ENCODE results near the gene PRKCQ.

PRKCQ gene

GRCh38 chr10:6536102-6536501 is 44.0 kb downstream of the PRKCQ start:
- Histone ChIP-seq H3K9me3 (ENCODE audit: control insufficient read depth, low read length) (no peaks in the 10 kb centered on the region), H3K4me1 (ENCODE audit: control insufficient read depth, insufficient read depth, low read length) (no peaks in the 10 kb centered on the region), H3K4me3 (ENCODE audit: low read length) (no peak overlapping the region), H3K27me3 (replicated peaks; ENCODE audit: control insufficient read depth, insufficient read depth, low read length) (peaks cover 12% of the 10 kb centered on the region), H3K9ac (ENCODE audit: low read length) (no peak overlapping the region), H3K36me3 (ENCODE audit: control insufficient read depth, insufficient read depth, low read length, severe bottlenecking) (no peaks in the 10 kb centered on the region)
- no peak for DNase-seq (ENCODE audit: low read depth)

GRCh38 chr10:6535156-6535764 is 44.8 kb downstream of the PRKCQ start:
- H3K27me3 ChIP-seq (replicated peaks; ENCODE audit: control insufficient read depth, insufficient read depth, low read length), result peaks cover 12% of the 10 kb centered on the region
- no peak overlapping the region for H3K4me3 ChIP-seq (ENCODE audit: low read length)
- no peak for DNase-seq (ENCODE audit: low read depth)
- no peaks in the 10 kb centered on the region for H3K36me3 ChIP-seq (ENCODE audit: control insufficient read depth, insufficient read depth, low read length, severe bottlenecking)
- H3K9ac ChIP-seq (ENCODE audit: low read length), result no peak overlapping the region
- H3K4me1 ChIP-seq (ENCODE audit: control insufficient read depth, insufficient read depth, low read length), result no peaks in the 10 kb centered on the region
- H3K9me3 ChIP-seq (ENCODE audit: control insufficient read depth, low read length), result no peaks in the 10 kb centered on the region

GRCh38 chr10:6532321-6532720 is 47.8 kb downstream of the PRKCQ start:
- Histone ChIP-seq H3K9ac (ENCODE audit: low read length) (no peak overlapping the region), H3K27me3 (replicated peaks; ENCODE audit: control insufficient read depth, insufficient read depth, low read length) (peaks cover 18% of the 10 kb centered on the region), H3K9me3 (ENCODE audit: control insufficient read depth, low read length) (no peaks in the 10 kb centered on the region), H3K4me3 (ENCODE audit: low read length) (no peak overlapping the region), H3K36me3 (ENCODE audit: control insufficient read depth, insufficient read depth, low read length, severe bottlenecking) (no peaks in the 10 kb centered on the region), H3K4me1 (ENCODE audit: control insufficient read depth, insufficient read depth, low read length) (no peaks in the 10 kb centered on the region)
- DNase-seq (ENCODE audit: low read depth), result no peak

GRCh38 chr10:6530966-6531365 is 49.1 kb downstream of the PRKCQ start:
- Histone ChIP-seq H3K4me3 (ENCODE audit: low read length) (no peak overlapping the region), H3K36me3 (ENCODE audit: control insufficient read depth, insufficient read depth, low read length, severe bottlenecking) (no peaks in the 10 kb centered on the region), H3K9me3 (ENCODE audit: control insufficient read depth, low read length) (no peaks in the 10 kb centered on the region), H3K9ac (ENCODE audit: low read length) (no peak overlapping the region), H3K27me3 (replicated peaks; ENCODE audit: control insufficient read depth, insufficient read depth, low read length) (peaks cover 12% of the 10 kb centered on the region), H3K4me1 (ENCODE audit: control insufficient read depth, insufficient read depth, low read length) (no peaks in the 10 kb centered on the region)
- no peak for DNase-seq (ENCODE audit: low read depth)

GRCh38 chr10:6530211-6530840 is 49.8 kb downstream of the PRKCQ start:
- no peaks in the 10 kb centered on the region for H3K4me1 ChIP-seq (ENCODE audit: control insufficient read depth, insufficient read depth, low read length)
- H3K9ac ChIP-seq (ENCODE audit: low read length), result no peak overlapping the region
- no peak for DNase-seq (ENCODE audit: low read depth)
- no peaks in the 10 kb centered on the region for H3K9me3 ChIP-seq (ENCODE audit: control insufficient read depth, low read length)
- peaks cover 12% of the 10 kb centered on the region for H3K27me3 ChIP-seq (replicated peaks; ENCODE audit: control insufficient read depth, insufficient read depth, low read length)
- no peaks in the 10 kb centered on the region for H3K36me3 ChIP-seq (ENCODE audit: control insufficient read depth, insufficient read depth, low read length, severe bottlenecking)
- no peak overlapping the region for H3K4me3 ChIP-seq (ENCODE audit: low read length)

- no peaks in the 10 kb centered on the region for H3K36me3 ChIP-seq (ENCODE audit: control insufficient read depth, insufficient read depth, low read length, severe bottlenecking)
- no peak overlapping the region for H3K4me3 ChIP-seq (ENCODE audit: low read length)
- peaks cover 12% of the 10 kb centered on the region for H3K27me3 ChIP-seq (replicated peaks; ENCODE audit: control insufficient read depth, insufficient read depth, low read length)
- H3K9ac ChIP-seq (ENCODE audit: low read length), result no peak overlapping the region
- no peaks in the 10 kb centered on the region for H3K9me3 ChIP-seq (ENCODE audit: control insufficient read depth, low read length)
- no peaks in the 10 kb centered on the region for H3K4me1 ChIP-seq (ENCODE audit: control insufficient read depth, insufficient read depth, low read length)
- no peak for DNase-seq (ENCODE audit: low read depth)
Observed at GRCh38 chr10:6528198-6528950, 51.7 kb downstream of the PRKCQ start.

- DNase-seq (ENCODE audit: low read depth), result no peak
- no peak overlapping the region for H3K4me3 ChIP-seq (ENCODE audit: low read length)
- no peak overlapping the region for H3K9ac ChIP-seq (ENCODE audit: low read length)
- H3K9me3 ChIP-seq (ENCODE audit: control insufficient read depth, low read length), result no peaks in the 10 kb centered on the region
- peaks cover 14% of the 10 kb centered on the region for H3K27me3 ChIP-seq (replicated peaks; ENCODE audit: control insufficient read depth, insufficient read depth, low read length)
- H3K4me1 ChIP-seq (ENCODE audit: control insufficient read depth, insufficient read depth, low read length), result peaks cover 3% of the 10 kb centered on the region
- H3K36me3 ChIP-seq (ENCODE audit: control insufficient read depth, insufficient read depth, low read length, severe bottlenecking), result no peaks in the 10 kb centered on the region
Observed at GRCh38 chr10:6525599-6526165, 54.4 kb downstream of the PRKCQ start.

GRCh38 chr10:6522230-6522629 is 57.8 kb downstream of the PRKCQ start:
- H3K27me3 ChIP-seq (replicated peaks; ENCODE audit: control insufficient read depth, insufficient read depth, low read length), result peaks cover 3% of the 10 kb centered on the region
- DNase-seq (ENCODE audit: low read depth), result no peak
- no peaks in the 10 kb centered on the region for H3K9me3 ChIP-seq (ENCODE audit: control insufficient read depth, low read length)
- H3K4me1 ChIP-seq (ENCODE audit: control insufficient read depth, insufficient read depth, low read length), result peaks cover 6% of the 10 kb centered on the region
- H3K36me3 ChIP-seq (ENCODE audit: control insufficient read depth, insufficient read depth, low read length, severe bottlenecking), result no peaks in the 10 kb centered on the region
- H3K9ac ChIP-seq (ENCODE audit: low read length), result no peak overlapping the region
- H3K4me3 ChIP-seq (ENCODE audit: low read length), result no peak overlapping the region

- Histone ChIP-seq H3K27me3 (replicated peaks; ENCODE audit: control insufficient read depth, insufficient read depth, low read length) (peaks cover 10% of the 10 kb centered on the region), H3K36me3 (ENCODE audit: control insufficient read depth, insufficient read depth, low read length, severe bottlenecking) (no peaks in the 10 kb centered on the region), H3K4me1 (ENCODE audit: control insufficient read depth, insufficient read depth, low read length) (peaks cover 6% of the 10 kb centered on the region), H3K9ac (ENCODE audit: low read length) (no peak overlapping the region), H3K4me3 (ENCODE audit: low read length) (no peak overlapping the region), H3K9me3 (ENCODE audit: control insufficient read depth, low read length) (no peaks in the 10 kb centered on the region)
- no peak for DNase-seq (ENCODE audit: low read depth)
Observed at GRCh38 chr10:6520138-6520537, 59.9 kb downstream of the PRKCQ start.

- Histone ChIP-seq H3K4me3 (ENCODE audit: low read length) (no peak overlapping the region), H3K36me3 (ENCODE audit: control insufficient read depth, insufficient read depth, low read length, severe bottlenecking) (no peaks in the 10 kb centered on the region), H3K9me3 (ENCODE audit: control insufficient read depth, low read length) (no peaks in the 10 kb centered on the region), H3K4me1 (ENCODE audit: control insufficient read depth, insufficient read depth, low read length) (peaks cover 6% of the 10 kb centered on the region), H3K27me3 (replicated peaks; ENCODE audit: control insufficient read depth, insufficient read depth, low read length) (peaks cover 14% of the 10 kb centered on the region), H3K9ac (ENCODE audit: low read length) (no peak overlapping the region)
- DNase-seq (ENCODE audit: low read depth), result no peak
Observed at GRCh38 chr10:6518791-6519429, 61.2 kb downstream of the PRKCQ start.

GRCh38 chr10:6516929-6517284 is 63.2 kb downstream of the PRKCQ start:
- H3K9ac ChIP-seq (ENCODE audit: low read length), result no peak overlapping the region
- H3K36me3 ChIP-seq (ENCODE audit: control insufficient read depth, insufficient read depth, low read length, severe bottlenecking), result no peaks in the 10 kb centered on the region
- no peaks in the 10 kb centered on the region for H3K9me3 ChIP-seq (ENCODE audit: control insufficient read depth, low read length)
- peaks cover 6% of the 10 kb centered on the region for H3K4me1 ChIP-seq (ENCODE audit: control insufficient read depth, insufficient read depth, low read length)
- H3K4me3 ChIP-seq (ENCODE audit: low read length), result no peak overlapping the region
- DNase-seq (ENCODE audit: low read depth), result no peak
- peaks cover 14% of the 10 kb centered on the region for H3K27me3 ChIP-seq (replicated peaks; ENCODE audit: control insufficient read depth, insufficient read depth, low read length)

Data from adipocyte (in vitro differentiated cells).